HepG2 (cell line): Measurements from ENCODE around the gene LRRC15. TPM values are rescaled to one million over a fixed set of nuclear protein-coding genes. Genes with fewer than 3 reads are reported as not detected.
A peak's percentile ranks its signal among the peaks of the same experiment; 100 is the strongest.

Experiments used
- ATAC-seq: fragments of 200-7000 bp; cut with Tn5 transposase; 3 replicates; pipeline ENCODE4 v1.9.1; 2020; ENCODE audit warnings: mild to moderate bottlenecking, moderate library complexity
- BruUV-seq: library from RNA; stranded (reverse); fragments of 400-500 nt; replicated peaks from 2 replicates; lab custom pipeline; 2021; lab: Mats Ljungman, UMichigan
- CTCF ChIA-PET: fragments of 300-600 bp; formaldehyde crosslinking; extraction: SDS; loops from one replicate; lab custom pipeline; 2021; ENCODE audit warnings: low total read pairs, inconsistent platforms, low intra/inter-chr PET ratio; lab: Yijun Ruan, JAX
- POLR2A ChIA-PET: fragments of 350-600 bp; sonication (Branson Sonifier 250); formaldehyde crosslinking; loops from one replicate; lab custom pipeline; 2020; ENCODE audit warnings: antibody characterized with exemption, inconsistent platforms; lab: Yijun Ruan, JAX
- DNase-seq: peaks from one replicate; pipeline ENCODE4 v3.0.0-alpha.2; 2015; ENCODE audit warnings: low spot score
- FAIRE-seq: peaks from 3 replicates; lab custom pipeline; 2011; peaks lifted over from hg19 to GRCh38; lab: Jason Lieb, UNC
- H2AFZ ChIP-seq: one replicate; pipeline ENCODE4 v1.6.1; 2011; ENCODE audit warnings: low read length, inconsistent platforms
- H3K27ac ChIP-seq: fragments of 300-600 bp; 3 replicates; pipeline ENCODE4 v1.8.0; 2011; ENCODE audit warnings: mixed run types, mild to moderate bottlenecking, mixed read lengths, low read length, inconsistent platforms; ENCODE audit not compliant: insufficient read depth; ENCODE audit errors: extremely low read length
- H3K27me3 ChIP-seq, 2 experiments: fragments of 200-600 bp in 1 of 2; 2 replicates in 1 of 2; 3 replicates in 1 of 2; pipeline versions ENCODE4 v1.6.0 to v1.8.0; 2011; ENCODE audit warnings: low read length in 2 of 2, mild to moderate bottlenecking in 2 of 2, moderate library complexity in 2 of 2, inconsistent platforms in 1 of 2; ENCODE audit not compliant: insufficient read depth in 2 of 2, control insufficient read depth in 1 of 2
- H3K36me3 ChIP-seq, 2 experiments: fragments of 200-600 bp in 1 of 2; replicated peaks in 1 of 2; 2 replicates in 1 of 2; 3 replicates in 1 of 2; pipeline versions ENCODE4 v1.5.1 to v1.8.0; 2011; ENCODE audit warnings: low read length in 2 of 2, inconsistent platforms in 1 of 2; ENCODE audit not compliant: insufficient read depth in 2 of 2, control insufficient read depth in 1 of 2
- H3K4me1 ChIP-seq: 2 replicates; pipeline ENCODE4 v1.5.1; 2012; ENCODE audit warnings: low read length, inconsistent platforms; ENCODE audit not compliant: insufficient read depth
- H3K4me2 ChIP-seq: 2 replicates; pipeline ENCODE4 v1.6.0; 2011; ENCODE audit warnings: low read depth, low read length, inconsistent platforms
- H3K4me3 ChIP-seq, 3 experiments: fragments of 200-600 bp in 1 of 3; sonication (generic), shearing (Covaris generic) in 1 of 3; replicated peaks in 1 of 3; 2 replicates each; pipeline ENCODE4 v1.5.1; 2011 to 2016; ENCODE audit warnings: low read length in 3 of 3, inconsistent platforms in 2 of 3, low read depth in 2 of 3, mild to moderate bottlenecking in 2 of 3, control low read depth in 1 of 3, mixed read lengths in 1 of 3; ENCODE audit not compliant: insufficient read depth in 1 of 3
- H3K79me2 ChIP-seq: one replicate; pipeline ENCODE4 v1.6.1; 2011; ENCODE audit warnings: low read length, inconsistent platforms; ENCODE audit not compliant: insufficient read depth
- H3K9ac ChIP-seq: 2 replicates; pipeline ENCODE4 v1.6.0; 2011; ENCODE audit warnings: mild to moderate bottlenecking, low read depth, low read length, inconsistent platforms; ENCODE audit not compliant: insufficient read depth
- H3K9me3 ChIP-seq: 2 replicates; pipeline ENCODE4 v1.5.1; 2012; ENCODE audit warnings: mild to moderate bottlenecking, low read length
- H4K20me1 ChIP-seq: 2 replicates; pipeline ENCODE4 v1.6.0; 2011; ENCODE audit warnings: inconsistent platforms, mild to moderate bottlenecking, low read length, moderate library complexity; ENCODE audit not compliant: insufficient read depth
- ATF5 ChIP-seq: sonication (generic); formaldehyde crosslinking; IDR thresholded peaks from 2 replicates; pipeline ENCODE4 v1.4.0; 2020; ENCODE audit warnings: mild to moderate bottlenecking, low read depth, missing genetic modification reagents
- BCL6 ChIP-seq: IDR thresholded peaks from 2 replicates; pipeline ENCODE4 v1.6.1; 2016; ENCODE audit warnings: missing genetic modification reagents, missing compliant biosample characterization
- CREB1 ChIP-seq, 2 experiments: fragments of 450-650 bp in 1 of 2; IDR thresholded peaks; 2 replicates each; pipeline ENCODE4 v1.6.1; 2016 to 2017; ENCODE audit warnings: control low read depth in 1 of 2, mild to moderate bottlenecking in 1 of 2, missing compliant biosample characterization in 1 of 2, missing genetic modification characterization in 1 of 2
- HDAC6 ChIP-seq: fragments of 200-600 bp; sonication (generic); IDR thresholded peaks from 2 replicates; pipeline ENCODE4 v1.7.0; 2017; ENCODE audit warnings: mild to moderate bottlenecking, antibody characterized with exemption, low read length, low read depth
- HNRNPL ChIP-seq: fragments of 200-400 bp; formaldehyde crosslinking; IDR thresholded peaks from 2 replicates; pipeline ENCODE4 v1.6.1; 2017; ENCODE audit warnings: mild to moderate bottlenecking, low read depth, low read length
- KDM1A ChIP-seq: IDR thresholded peaks from 2 replicates; pipeline ENCODE4 v1.6.1; 2016; ENCODE audit warnings: missing compliant biosample characterization
- MAFG ChIP-seq: sonication (generic); formaldehyde crosslinking; IDR thresholded peaks from 2 replicates; pipeline ENCODE4 v1.5.1; 2020; ENCODE audit warnings: mild to moderate bottlenecking, missing genetic modification reagents
- MED1 ChIP-seq: sonication (generic); formaldehyde crosslinking; IDR thresholded peaks from 2 replicates; pipeline ENCODE4 v1.4.0; 2020; ENCODE audit warnings: missing genetic modification reagents
- MEIS2 ChIP-seq: sonication (generic); formaldehyde crosslinking; IDR thresholded peaks from 2 replicates; pipeline ENCODE4 v1.9.0; 2021; ENCODE audit warnings: mild to moderate bottlenecking, missing genetic modification reagents
- NAIF1 ChIP-seq: sonication (generic); formaldehyde crosslinking; IDR thresholded peaks from 2 replicates; pipeline ENCODE4 v1.5.0; 2020; ENCODE audit warnings: mild to moderate bottlenecking, missing genetic modification reagents, borderline replicate concordance
- NBN ChIP-seq: fragments of 450-650 bp; conservative IDR thresholded peaks from 2 replicates; pipeline ENCODE4 v1.6.1; 2017
- PRMT3 ChIP-seq: sonication (generic); formaldehyde crosslinking; IDR thresholded peaks from 2 replicates; pipeline ENCODE4 v1.8.1; 2022; ENCODE audit warnings: low read depth, mild to moderate bottlenecking, moderate library complexity, missing genetic modification reagents, borderline replicate concordance
- SMARCE1 ChIP-seq: fragments of 450-650 bp; IDR thresholded peaks from 2 replicates; pipeline ENCODE4 v1.6.1; 2017; ENCODE audit warnings: borderline replicate concordance
- SP2 ChIP-seq: sonication (generic); formaldehyde crosslinking; IDR thresholded peaks from 2 replicates; pipeline ENCODE4 v1.5.1; 2020; ENCODE audit warnings: mild to moderate bottlenecking, missing genetic modification reagents
- TCF7L2 ChIP-seq: IDR thresholded peaks from 2 replicates; pipeline ENCODE4 v1.6.1; 2011; ENCODE audit warnings: mild to moderate bottlenecking, low read depth, low read length, moderate library complexity
- TRIM22 ChIP-seq: fragments of 450-650 bp; IDR thresholded peaks from 2 replicates; pipeline ENCODE4 v1.6.1; 2017
- ZKSCAN1 ChIP-seq: fragments of 150-350 bp; IDR thresholded peaks from 2 replicates; pipeline ENCODE4 v1.6.1; 2014; ENCODE audit warnings: low read length
- ZNF570 ChIP-seq: sonication (generic); formaldehyde crosslinking; IDR thresholded peaks from 2 replicates; pipeline ENCODE4 v1.4.0; 2020; ENCODE audit warnings: mild to moderate bottlenecking, missing genetic modification reagents, borderline replicate concordance
- ZNF883 ChIP-seq: sonication (generic); formaldehyde crosslinking; IDR thresholded peaks from 2 replicates; pipeline ENCODE4 v1.5.1; 2020; ENCODE audit warnings: mild to moderate bottlenecking, missing genetic modification reagents; ENCODE audit errors: not compliant biosample characterization
- ZSCAN22 ChIP-seq: sonication (generic); formaldehyde crosslinking; IDR thresholded peaks from 2 replicates; pipeline ENCODE4 v1.4.0; 2020; ENCODE audit warnings: mild to moderate bottlenecking, missing genetic modification reagents
- WGBS: methylation state at CpG from one replicate; pipeline ENCODE4 v1.1.6; 2017; ENCODE audit warnings: low lambda C conversion rate; 5-methylcytosine and 5-hydroxymethylcytosine counted together
- in situ Hi-C: cut with HindIII; loops from 2 replicates; pipeline ENCODE4 v1.10.0; 2017; ENCODE audit warnings: low pct_unique_long_range_greater_than_20kb; ENCODE audit not compliant: extremely low pct_ligation_motif_present
- intact Hi-C: fragments of 100-400 bp; cut with micrococcal nuclease; formaldehyde crosslinking; loops from one replicate; pipeline ENCODE4 v1.10.0; 2022; ENCODE audit not compliant: unreplicated experiment
- polyA plus RNA-seq, 8 experiments: library from polyadenylated mRNA; depleted of rRNA in 3 of 8; stranded (reverse) in 7 of 8; unstranded in 1 of 8; fragments of >200 nt; fragmentation: Illumina TruSeq in 4 of 8; extraction: Trizol in 4 of 8; gene quantifications; 2 replicates each; pipeline versions ENCODE4 v1.2.1 to v1.2.3, GENCODE V29; 2011 to 2016; ENCODE audit warnings: low read depth in 4 of 8, missing spikeins in 1 of 8, mixed read lengths in 1 of 8; ENCODE audit not compliant: insufficient read depth in 1 of 8
- total RNA-seq, 5 experiments: library from RNA; depleted of rRNA; stranded (reverse); fragments of >200 nt; fragmentation: Illumina TruSeq; extraction: Trizol; gene quantifications; 2 replicates each; pipeline ENCODE4 v1.2.3, GENCODE V29; 2016; ENCODE audit warnings: low read depth in 1 of 5
- TF ChIP-seq, protein P1 (sequence below): sonication (generic); formaldehyde crosslinking; IDR thresholded peaks from 2 replicates; pipeline ENCODE4 v1.4.0; 2020; ENCODE audit warnings: mild to moderate bottlenecking, missing genetic modification reagents
- TF ChIP-seq, protein P2 (sequence below): sonication (generic); formaldehyde crosslinking; IDR thresholded peaks from 2 replicates; pipeline ENCODE4 v1.4.0; 2020; ENCODE audit warnings: missing genetic modification reagents

Gene LRRC15
- total and polyA plus RNA-seq, 2 of the 13 experiments (the other 11 are each of a cell fraction or from before 2014, with no cell fraction given), result not detected

DNA sequence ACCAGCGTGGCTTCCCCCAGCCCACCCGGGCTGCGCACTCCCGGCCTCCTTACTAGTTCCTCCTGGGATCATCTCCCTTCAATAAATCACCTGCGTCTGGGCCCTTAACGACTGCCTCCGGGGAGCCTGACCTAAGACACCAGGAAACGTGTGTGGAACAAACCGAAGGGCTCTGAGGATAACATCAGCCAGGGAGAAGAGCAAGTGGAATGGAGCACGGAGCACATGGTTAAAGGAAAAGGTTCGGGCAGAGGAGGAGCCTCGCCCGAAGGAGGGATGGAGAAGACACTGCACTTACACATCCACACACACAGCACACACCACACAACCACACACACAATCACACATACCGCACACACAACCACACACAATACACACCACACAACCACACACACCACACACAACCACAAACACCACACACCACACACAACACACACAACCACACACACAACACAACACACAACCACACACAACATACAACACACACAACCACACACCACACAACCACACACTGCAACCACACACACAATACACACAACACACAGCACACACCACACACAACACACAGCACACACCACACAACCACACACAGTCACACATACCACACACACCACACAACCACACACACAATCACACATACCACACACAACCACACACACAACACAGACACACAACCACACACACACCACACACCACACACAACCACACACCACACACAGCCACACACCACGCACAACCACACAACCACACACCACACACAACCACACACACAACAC, 43.2 kb downstream of the LRRC15 start:
- BruUV-seq, result no TSS peak
- intact Hi-C loops (no loop called here), in situ Hi-C loops (no loop called here)
- ChIA-PET CTCF (no interaction called here), POLR2A (no interaction called here)
- H3K27ac ChIP-seq, result peak overlapping the region; percentile 11
- no peaks in the 10 kb centered on the region for H3K36me3 ChIP-seq
- H3K4me2 ChIP-seq, result peak overlapping the region; percentile 6; the same call in 1 of the 2 replicates
- H2AFZ ChIP-seq, result no peak overlapping the region
- no peak for DNase-seq
- no peak overlapping the region for H3K9ac ChIP-seq
- H3K4me3 ChIP-seq, result no peak overlapping the region
- no peaks in the 10 kb centered on the region for H3K27me3 ChIP-seq
- H3K79me2 ChIP-seq, result no peaks in the 10 kb centered on the region
- WGBS, result 59% methylated on average over 15 of the region's 15 CpGs
- H3K4me1 ChIP-seq, result peaks cover 82% of the 10 kb centered on the region
- FAIRE-seq, result no peak
- H4K20me1 ChIP-seq, result no peaks in the 10 kb centered on the region
- no peaks in the 10 kb centered on the region for H3K9me3 ChIP-seq
- ATAC-seq, result no peak
- TF ChIP-seq SP2 (CRISPR knock-in tag), result 0 out of 2 replicates have a peak, but pooled peaks have one; percentile 3
- TF ChIP-seq BCL6 (CRISPR knock-in tag), result no peak
- no peak for TF ChIP-seq MAFG (CRISPR knock-in tag)
- TF ChIP-seq ZNF883 (CRISPR knock-in tag), result peak; percentile 60
- TF ChIP-seq MED1 (CRISPR knock-in tag), result no peak
- peak; percentile 4; the same call in 1 of the 2 replicates for TF ChIP-seq CREB1 (IDR thresholded peaks at IDR 0.05)
- no peak for TF ChIP-seq CREB1 (CRISPR knock-in tag; IDR thresholded peaks at IDR 0.05)
- TF ChIP-seq TRIM22, result no peak
- TF ChIP-seq, protein P1, sequence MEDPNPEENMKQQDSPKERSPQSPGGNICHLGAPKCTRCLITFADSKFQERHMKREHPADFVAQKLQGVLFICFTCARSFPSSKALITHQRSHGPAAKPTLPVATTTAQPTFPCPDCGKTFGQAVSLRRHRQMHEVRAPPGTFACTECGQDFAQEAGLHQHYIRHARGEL (CRISPR knock-in tag), result no peak
- no peak for TF ChIP-seq ATF5 (CRISPR knock-in tag)
- TF ChIP-seq NBN, result 0 out of 2 replicates have a peak, but pooled peaks have one; percentile 78
- no peak for TF ChIP-seq ZSCAN22
- TF ChIP-seq ZKSCAN1, result no peak
- TF ChIP-seq TCF7L2, result no peak
- no peak for TF ChIP-seq ZNF570 (CRISPR knock-in tag)
- TF ChIP-seq, protein P2, sequence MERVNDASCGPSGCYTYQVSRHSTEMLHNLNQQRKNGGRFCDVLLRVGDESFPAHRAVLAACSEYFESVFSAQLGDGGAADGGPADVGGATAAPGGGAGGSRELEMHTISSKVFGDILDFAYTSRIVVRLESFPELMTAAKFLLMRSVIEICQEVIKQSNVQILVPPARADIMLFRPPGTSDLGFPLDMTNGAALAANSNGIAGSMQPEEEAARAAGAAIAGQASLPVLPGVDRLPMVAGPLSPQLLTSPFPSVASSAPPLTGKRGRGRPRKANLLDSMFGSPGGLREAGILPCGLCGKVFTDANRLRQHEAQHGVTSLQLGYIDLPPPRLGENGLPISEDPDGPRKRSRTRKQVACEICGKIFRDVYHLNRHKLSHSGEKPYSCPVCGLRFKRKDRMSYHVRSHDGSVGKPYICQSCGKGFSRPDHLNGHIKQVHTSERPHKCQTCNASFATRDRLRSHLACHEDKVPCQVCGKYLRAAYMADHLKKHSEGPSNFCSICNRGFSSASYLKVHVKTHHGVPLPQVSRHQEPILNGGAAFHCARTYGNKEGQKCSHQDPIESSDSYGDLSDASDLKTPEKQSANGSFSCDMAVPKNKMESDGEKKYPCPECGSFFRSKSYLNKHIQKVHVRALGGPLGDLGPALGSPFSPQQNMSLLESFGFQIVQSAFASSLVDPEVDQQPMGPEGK (CRISPR knock-in tag), result no peak
- no peak for TF ChIP-seq KDM1A (CRISPR knock-in tag)
- no peak for TF ChIP-seq NAIF1 (CRISPR knock-in tag)
- no peak for TF ChIP-seq MEIS2
- TF ChIP-seq HDAC6, result peak; percentile 83; the same call in 1 of the 2 replicates
- no peak for TF ChIP-seq SMARCE1
- no peak for TF ChIP-seq PRMT3 (CRISPR knock-in tag)
- 0 out of 2 replicates have a peak, but pooled peaks have one; percentile 13 for TF ChIP-seq HNRNPL
